ENCODE measurements around the gene CRELD2.

Gene CRELD2

GRCh38 chr22:49976439-49977175 is 58.2 kb downstream of the CRELD2 start:
- no peak for DNase-seq (ENCODE audit: low read depth)
- TF ChIP-seq CTCF (conservative IDR thresholded peaks at IDR 0.05; ENCODE audit: control insufficient read depth, insufficient read depth, low read depth, low read length), result no peak

More at GRCh38 chr22:49976439-49977175, 58.2 kb downstream of the CRELD2 start:
- H3K4me3 ChIP-seq (ENCODE audit: control insufficient read depth, low read depth, low read length), result no peak overlapping the region

All from fibroblast of mammary gland (primary cell).